Ecto neural progenitor cell (in vitro differentiated cells): ENCODE measurements around the gene LRCOL1.

Experiments used
- DNase-seq: peaks from one replicate; pipeline ENCODE4 v3.0.0-alpha.2; 2018; ENCODE audit warnings: low spot score

LRCOL1 gene

GRCh38 chr12:132581348-132582057 is 28.9 kb downstream of the LRCOL1 start:
- DNase-seq, result no peak

GRCh38 chr12:132580701-132581292 is 29.6 kb downstream of the LRCOL1 start:
- DNase-seq, result no peak

- no peak for DNase-seq
Observed at GRCh38 chr12:132579744-132580143, 30.6 kb downstream of the LRCOL1 start.

- no peak for DNase-seq
Observed at GRCh38 chr12:132578826-132579225, 31.6 kb downstream of the LRCOL1 start.

- no peak for DNase-seq
Observed at GRCh38 chr12:132578118-132578517, 32.3 kb downstream of the LRCOL1 start.

GRCh38 chr12:132577191-132577920 is 33.0 kb downstream of the LRCOL1 start:
- no peak for DNase-seq

GRCh38 chr12:132576701-132577100 is 33.7 kb downstream of the LRCOL1 start:
- DNase-seq, result no peak

- DNase-seq, result no peak
Observed at GRCh38 chr12:132575661-132576060, 34.7 kb downstream of the LRCOL1 start.

- no peak for DNase-seq
Observed at GRCh38 chr12:132574271-132574996, 35.9 kb downstream of the LRCOL1 start.

- no peak for DNase-seq
Observed at GRCh38 chr12:132572801-132573760, 37.3 kb downstream of the LRCOL1 start.

GRCh38 chr12:132572106-132572505 is 38.3 kb downstream of the LRCOL1 start:
- no peak for DNase-seq

GRCh38 chr12:132571598-132571997 is 38.8 kb downstream of the LRCOL1 start:
- no peak for DNase-seq

GRCh38 chr12:132571051-132571450 is 39.3 kb downstream of the LRCOL1 start:
- no peak for DNase-seq

- DNase-seq, result no peak
Observed at GRCh38 chr12:132570635-132571034, 39.7 kb downstream of the LRCOL1 start.

GRCh38 chr12:132569856-132570480 is 40.4 kb downstream of the LRCOL1 start:
- DNase-seq, result no peak

- DNase-seq, result no peak
Observed at GRCh38 chr12:132568826-132569480, 41.4 kb downstream of the LRCOL1 start.

GRCh38 chr12:132568301-132568700 is 42.1 kb downstream of the LRCOL1 start:
- DNase-seq, result no peak

GRCh38 chr12:132566516-132567131 is 43.8 kb downstream of the LRCOL1 start:
- DNase-seq, result no peak

- no peak for DNase-seq
Observed at GRCh38 chr12:132565365-132565764, 45.0 kb downstream of the LRCOL1 start.

GRCh38 chr12:132563911-132564310 is 46.5 kb downstream of the LRCOL1 start:
- DNase-seq, result no peak
